A549 (cell line): Measurements from ENCODE around the gene CXCR1. TPM values are rescaled to one million over a fixed set of nuclear protein-coding genes. Genes with fewer than 3 reads are reported as not detected.

ENCODE experiments used
- ATAC-seq, 2 experiments: fragments of 200-7000 bp in 1 of 2; fragments of >200 bp in 1 of 2; cut with Nextera tagmentation in 1 of 2; cut with Tn5 transposase in 1 of 2; 3 replicates each; pipeline versions ENCODE4 v1.8.0 to v1.9.1; 2018 to 2020; ENCODE audit warnings: mild to moderate bottlenecking in 1 of 2, moderate library complexity in 1 of 2
- CTCF ChIA-PET: fragments of 300-600 bp; sonication (Branson Sonifier 250); formaldehyde crosslinking; extraction: SDS; loops from one replicate; lab custom pipeline; 2021; ENCODE audit warnings: antibody characterized with exemption, inconsistent platforms; lab: Yijun Ruan, JAX
- POLR2A ChIA-PET: fragments of 350-600 bp; formaldehyde crosslinking; extraction: SDS; loops from one replicate; lab custom pipeline; 2021; ENCODE audit warnings: antibody characterized with exemption, inconsistent platforms; lab: Yijun Ruan, JAX
- DNase-seq, 2 experiments: peaks; one replicate each; pipeline versions ENCODE4 v3.0.0 to v3.0.0-alpha.2; 2011 to 2016; ENCODE audit warnings: low read depth in 1 of 2, low spot score in 1 of 2
- FAIRE-seq: peaks from 2 replicates; lab custom pipeline; 2011; peaks lifted over from hg19 to GRCh38; lab: Jason Lieb, UNC
- H3K27ac ChIP-seq, 2 experiments: fragments of >200 bp; sonication (Bioruptor Twin); formaldehyde crosslinking; 3 replicates each; pipeline ENCODE4 v1.5.1; 2016 to 2017
- H3K4me1 ChIP-seq: fragments of >200 bp; sonication (Bioruptor Twin); formaldehyde crosslinking; 3 replicates; pipeline ENCODE4 v1.6.1; 2016
- H3K4me2 ChIP-seq: fragments of >200 bp; sonication (Bioruptor Twin); formaldehyde crosslinking; 3 replicates; pipeline ENCODE4 v1.6.1; 2016
- H3K4me3 ChIP-seq: fragments of >200 bp; sonication (Bioruptor Twin); formaldehyde crosslinking; 3 replicates; pipeline ENCODE4 v1.5.1; 2016
- H3K9me3 ChIP-seq: fragments of >200 bp; sonication (Bioruptor Twin); formaldehyde crosslinking; 3 replicates; pipeline ENCODE4 v1.6.1; 2016
- CHD2 ChIP-seq: fragments of 150-350 bp; IDR thresholded peaks from 2 replicates; pipeline ENCODE4 v1.6.1; 2014; ENCODE audit warnings: low read length; ENCODE audit not compliant: partially characterized antibody
- CHD4 ChIP-seq: fragments of 200-600 bp; sonication (generic); IDR thresholded peaks from 2 replicates; pipeline ENCODE4 v1.6.1; 2016; ENCODE audit warnings: antibody characterized with exemption, mild to moderate bottlenecking, borderline replicate concordance
- ESRRA ChIP-seq: fragments of 150-350 bp; IDR thresholded peaks from 2 replicates; pipeline ENCODE4 v1.6.1; 2014; ENCODE audit warnings: mild to moderate bottlenecking, low read length, borderline replicate concordance
- HEYL ChIP-seq: fragments of 250-450 bp; sonication (Bioruptor Pico); IDR thresholded peaks from 2 replicates; pipeline ENCODE4 v1.8.0; 2021; ENCODE audit warnings: mild to moderate bottlenecking, moderate library complexity
- KDM5A ChIP-seq: fragments of 200-600 bp; sonication (generic); IDR thresholded peaks from 2 replicates; pipeline ENCODE4 v1.6.1; 2016; ENCODE audit warnings: antibody characterized with exemption, mild to moderate bottlenecking
- MAFK ChIP-seq: fragments of 450-650 bp; IDR thresholded peaks from 2 replicates; pipeline ENCODE4 v1.6.1; 2014; ENCODE audit not compliant: partially characterized antibody
- MYC ChIP-seq: IDR thresholded peaks from 2 replicates; pipeline ENCODE4 v1.6.1; 2012; ENCODE audit warnings: mild to moderate bottlenecking, inconsistent platforms, low read length, improper control_type of control experiment, borderline replicate concordance
- NFE2L2 ChIP-seq: fragments of 150-350 bp; conservative IDR thresholded peaks from 2 replicates; pipeline ENCODE4 v1.6.1; 2014; ENCODE audit warnings: low read length
- NR3C1 ChIP-seq: fragments of >200 bp; sonication (Bioruptor Twin); formaldehyde crosslinking; IDR thresholded peaks from 3 replicates; pipeline ENCODE4 v1.6.1; 2017
- POLR2A ChIP-seq: IDR thresholded peaks from 2 replicates; pipeline ENCODE4 v1.6.1; 2012; ENCODE audit warnings: mild to moderate bottlenecking, low read length
- RAD21 ChIP-seq, 2 experiments: fragments of >200 bp in 1 of 2; sonication (Bioruptor Twin) in 1 of 2; formaldehyde crosslinking in 1 of 2; IDR thresholded peaks in 1 of 2; conservative IDR thresholded peaks in 1 of 2; 2 replicates in 1 of 2; 3 replicates in 1 of 2; pipeline ENCODE4 v1.6.1; 2012 to 2018; ENCODE audit warnings: inconsistent platforms in 1 of 2
- RFX5 ChIP-seq: fragments of 450-650 bp; IDR thresholded peaks from 2 replicates; pipeline ENCODE4 v1.7.1; 2014; ENCODE audit warnings: antibody characterized with exemption, mild to moderate bottlenecking, moderate library complexity
- SMC3 ChIP-seq: fragments of >200 bp; sonication (Bioruptor Twin); formaldehyde crosslinking; IDR thresholded peaks from 3 replicates; pipeline ENCODE4 v1.6.1; 2018; ENCODE audit warnings: inconsistent platforms
- TP53 ChIP-seq: fragments of 250-450 bp; sonication (Bioruptor Pico); IDR thresholded peaks from 2 replicates; pipeline ENCODE4 v1.5.0; 2021; ENCODE audit warnings: mild to moderate bottlenecking, moderate library complexity
- ZFP36 ChIP-seq: fragments of 450-650 bp; IDR thresholded peaks from 2 replicates; pipeline ENCODE4 v1.6.1; 2014; ENCODE audit warnings: borderline replicate concordance; ENCODE audit not compliant: partially characterized antibody
- ZNF302 ChIP-seq: fragments of 250-450 bp; sonication (Bioruptor Pico); IDR thresholded peaks from 2 replicates; pipeline ENCODE4 v1.9.0; 2021; ENCODE audit warnings: inconsistent platforms, mild to moderate bottlenecking, moderate library complexity
- WGBS: methylation state at CpG from one replicate; pipeline ENCODE4 v1.1.6; 2017; ENCODE audit errors: missing lambda C conversion rate; 5-methylcytosine and 5-hydroxymethylcytosine counted together
- polyA plus RNA-seq, 4 experiments: library from polyadenylated mRNA; depleted of rRNA in 3 of 4; stranded (reverse); fragments of >200 nt; fragmentation: RNase III in 1 of 4; extraction: RNeasy Plus Mini Kit Qiagen cat#74134 plus additional on column Dnase treatment in 1 of 4; gene quantifications; 2 replicates in 3 of 4; 3 replicates in 1 of 4; pipeline ENCODE4 v1.2.3, GENCODE V29; 2011 to 2017
- TF ChIP-seq, protein P1 (sequence below): fragments of >200 bp; sonication (Bioruptor Twin); formaldehyde crosslinking; IDR thresholded peaks from 2 replicates; pipeline ENCODE4 v1.6.1; 2016
- TF ChIP-seq, protein P2 (sequence below): fragments of 200-600 bp; sonication (generic); IDR thresholded peaks from 2 replicates; pipeline ENCODE4 v1.6.1; 2016; ENCODE audit warnings: antibody characterized with exemption, mild to moderate bottlenecking, moderate library complexity
- TF ChIP-seq, protein P3 (sequence below): fragments of 250-450 bp; sonication (Bioruptor Pico); IDR thresholded peaks from 2 replicates; pipeline ENCODE4 v1.5.0; 2021; ENCODE audit warnings: mild to moderate bottlenecking, moderate library complexity, borderline replicate concordance
- TF ChIP-seq, protein P4 (sequence below): fragments of >200 bp; sonication (Bioruptor Twin); formaldehyde crosslinking; IDR thresholded peaks from 3 replicates; pipeline ENCODE4 v1.6.1; 2016
- TF ChIP-seq, protein P5 (sequence below): fragments of 150-350 bp; IDR thresholded peaks from 2 replicates; pipeline ENCODE4 v1.6.1; 2014; ENCODE audit warnings: low read depth, mild to moderate bottlenecking, low read length

The CXCR1 gene
- polyA plus RNA-seq, 2 of the 4 experiments (the other 2 are of a cell fraction) = not detected

DNA sequence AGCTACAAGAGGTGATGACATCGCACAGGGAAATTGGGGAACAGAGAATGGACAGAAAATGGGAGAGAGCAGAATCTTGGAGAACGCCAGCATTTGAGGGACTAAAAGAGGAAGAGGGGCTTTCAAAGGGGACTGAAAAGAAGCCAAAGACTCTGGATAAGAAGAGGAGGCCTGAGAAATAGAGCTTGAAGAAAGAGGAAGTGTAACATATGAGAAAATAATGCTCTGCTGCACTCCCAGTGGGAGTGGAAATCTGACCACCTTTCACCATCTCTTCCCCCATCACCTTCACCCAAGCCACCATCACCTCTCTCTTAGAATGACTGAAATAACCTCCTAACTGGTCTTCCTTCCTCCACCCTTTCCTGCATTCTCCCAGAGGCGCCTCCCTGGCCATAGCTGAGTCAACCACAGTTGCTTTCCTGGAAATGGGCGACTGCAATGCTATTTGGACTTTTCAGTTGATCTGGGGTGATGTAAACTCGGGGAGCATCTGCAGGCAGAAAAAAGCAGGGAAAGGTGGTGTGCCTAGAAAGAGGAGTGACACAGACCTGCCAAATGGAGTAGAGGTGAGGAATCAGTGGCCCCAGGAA lies 16.8 kb downstream of the CXCR1 start:
- CTCF ChIA-PET = no interaction called here
- Histone ChIP-seq H3K27ac (no peak overlapping the region), H3K4me1 (no peaks in the 10 kb centered on the region), H3K4me3 (no peak overlapping the region)
- POLR2A ChIA-PET = no interaction called here
- no peak for ATAC-seq
- TF ChIP-seq CHD2 (no peak), CHD4 (no peak), TP53 (no peak), HEYL (no peak), KDM5A (no peak), NR3C1 (no peak), NFE2L2 (no peak), SMC3 (no peak), MAFK (no peak), MYC (no peak), POLR2A (no peak), ZFP36 (no peak), RFX5 (no peak), RAD21 (conservative IDR thresholded peaks at IDR 0.05 in 1 of 2, IDR thresholded peaks at IDR 0.05 in 1 of 2) (no peak)
- TF ChIP-seq, protein P1, sequence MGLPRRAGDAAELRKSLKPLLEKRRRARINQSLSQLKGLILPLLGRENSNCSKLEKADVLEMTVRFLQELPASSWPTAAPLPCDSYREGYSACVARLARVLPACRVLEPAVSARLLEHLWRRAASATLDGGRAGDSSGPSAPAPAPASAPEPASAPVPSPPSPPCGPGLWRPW = no peak
- TF ChIP-seq, protein P2, sequence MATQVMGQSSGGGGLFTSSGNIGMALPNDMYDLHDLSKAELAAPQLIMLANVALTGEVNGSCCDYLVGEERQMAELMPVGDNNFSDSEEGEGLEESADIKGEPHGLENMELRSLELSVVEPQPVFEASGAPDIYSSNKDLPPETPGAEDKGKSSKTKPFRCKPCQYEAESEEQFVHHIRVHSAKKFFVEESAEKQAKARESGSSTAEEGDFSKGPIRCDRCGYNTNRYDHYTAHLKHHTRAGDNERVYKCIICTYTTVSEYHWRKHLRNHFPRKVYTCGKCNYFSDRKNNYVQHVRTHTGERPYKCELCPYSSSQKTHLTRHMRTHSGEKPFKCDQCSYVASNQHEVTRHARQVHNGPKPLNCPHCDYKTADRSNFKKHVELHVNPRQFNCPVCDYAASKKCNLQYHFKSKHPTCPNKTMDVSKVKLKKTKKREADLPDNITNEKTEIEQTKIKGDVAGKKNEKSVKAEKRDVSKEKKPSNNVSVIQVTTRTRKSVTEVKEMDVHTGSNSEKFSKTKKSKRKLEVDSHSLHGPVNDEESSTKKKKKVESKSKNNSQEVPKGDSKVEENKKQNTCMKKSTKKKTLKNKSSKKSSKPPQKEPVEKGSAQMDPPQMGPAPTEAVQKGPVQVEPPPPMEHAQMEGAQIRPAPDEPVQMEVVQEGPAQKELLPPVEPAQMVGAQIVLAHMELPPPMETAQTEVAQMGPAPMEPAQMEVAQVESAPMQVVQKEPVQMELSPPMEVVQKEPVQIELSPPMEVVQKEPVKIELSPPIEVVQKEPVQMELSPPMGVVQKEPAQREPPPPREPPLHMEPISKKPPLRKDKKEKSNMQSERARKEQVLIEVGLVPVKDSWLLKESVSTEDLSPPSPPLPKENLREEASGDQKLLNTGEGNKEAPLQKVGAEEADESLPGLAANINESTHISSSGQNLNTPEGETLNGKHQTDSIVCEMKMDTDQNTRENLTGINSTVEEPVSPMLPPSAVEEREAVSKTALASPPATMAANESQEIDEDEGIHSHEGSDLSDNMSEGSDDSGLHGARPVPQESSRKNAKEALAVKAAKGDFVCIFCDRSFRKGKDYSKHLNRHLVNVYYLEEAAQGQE = no peak
- TF ChIP-seq, protein P3, sequence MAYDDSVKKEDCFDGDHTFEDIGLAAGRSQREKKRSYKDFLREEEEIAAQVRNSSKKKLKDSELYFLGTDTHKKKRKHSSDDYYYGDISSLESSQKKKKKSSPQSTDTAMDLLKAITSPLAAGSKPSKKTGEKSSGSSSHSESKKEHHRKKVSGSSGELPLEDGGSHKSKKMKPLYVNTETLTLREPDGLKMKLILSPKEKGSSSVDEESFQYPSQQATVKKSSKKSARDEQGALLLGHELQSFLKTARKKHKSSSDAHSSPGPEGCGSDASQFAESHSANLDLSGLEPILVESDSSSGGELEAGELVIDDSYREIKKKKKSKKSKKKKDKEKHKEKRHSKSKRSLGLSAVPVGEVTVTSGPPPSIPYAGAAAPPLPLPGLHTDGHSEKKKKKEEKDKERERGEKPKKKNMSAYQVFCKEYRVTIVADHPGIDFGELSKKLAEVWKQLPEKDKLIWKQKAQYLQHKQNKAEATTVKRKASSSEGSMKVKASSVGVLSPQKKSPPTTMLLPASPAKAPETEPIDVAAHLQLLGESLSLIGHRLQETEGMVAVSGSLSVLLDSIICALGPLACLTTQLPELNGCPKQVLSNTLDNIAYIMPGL (CRISPR knock-in tag) = no peak
- TF ChIP-seq, all 56 proteins: peak for 0
- Histone ChIP-seq H3K9me3 (no peaks in the 10 kb centered on the region), H3K4me2 (no peak overlapping the region)
- no peak for FAIRE-seq
- WGBS = 35% methylated on average over 5 of the region's 5 CpGs
- DNase-seq = no peak

DNA sequence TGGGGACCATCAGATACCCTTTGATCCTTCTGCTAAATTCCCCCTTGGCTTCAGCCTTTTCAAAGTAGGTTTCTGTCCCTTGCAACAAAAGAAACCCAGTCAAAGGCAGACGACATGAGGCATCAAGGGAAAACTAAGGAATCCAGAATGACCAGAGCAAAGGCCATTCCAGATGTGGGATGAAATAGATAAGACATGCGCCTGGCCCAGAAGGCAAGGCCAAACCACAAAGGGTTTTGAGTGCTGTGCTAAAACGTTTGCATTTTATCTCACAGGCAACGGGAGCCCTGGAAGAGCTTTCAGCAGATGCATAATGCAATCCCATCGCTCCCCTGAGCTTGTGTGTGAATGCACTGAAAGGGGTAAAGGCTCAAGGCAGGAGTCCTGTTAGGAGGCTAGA lies 17.7 kb downstream of the CXCR1 start:
- no peak for TF ChIP-seq RAD21 (conservative IDR thresholded peaks at IDR 0.05 in 1 of 2, IDR thresholded peaks at IDR 0.05 in 1 of 2)
- TF ChIP-seq TP53 = no peak
- no peak for TF ChIP-seq ESRRA
- TF ChIP-seq ZFP36 = no peak
- TF ChIP-seq, protein P4, sequence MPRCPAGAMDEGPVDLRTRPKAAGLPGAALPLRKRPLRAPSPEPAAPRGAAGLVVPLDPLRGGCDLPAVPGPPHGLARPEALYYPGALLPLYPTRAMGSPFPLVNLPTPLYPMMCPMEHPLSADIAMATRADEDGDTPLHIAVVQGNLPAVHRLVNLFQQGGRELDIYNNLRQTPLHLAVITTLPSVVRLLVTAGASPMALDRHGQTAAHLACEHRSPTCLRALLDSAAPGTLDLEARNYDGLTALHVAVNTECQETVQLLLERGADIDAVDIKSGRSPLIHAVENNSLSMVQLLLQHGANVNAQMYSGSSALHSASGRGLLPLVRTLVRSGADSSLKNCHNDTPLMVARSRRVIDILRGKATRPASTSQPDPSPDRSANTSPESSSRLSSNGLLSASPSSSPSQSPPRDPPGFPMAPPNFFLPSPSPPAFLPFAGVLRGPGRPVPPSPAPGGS = no peak
- TF ChIP-seq NR3C1 = no peak
- no peak for TF ChIP-seq ZNF302
- TF ChIP-seq HEYL = no peak
- no peak for TF ChIP-seq SMC3
- TF ChIP-seq, protein P2 = no peak
- TF ChIP-seq, protein P5, sequence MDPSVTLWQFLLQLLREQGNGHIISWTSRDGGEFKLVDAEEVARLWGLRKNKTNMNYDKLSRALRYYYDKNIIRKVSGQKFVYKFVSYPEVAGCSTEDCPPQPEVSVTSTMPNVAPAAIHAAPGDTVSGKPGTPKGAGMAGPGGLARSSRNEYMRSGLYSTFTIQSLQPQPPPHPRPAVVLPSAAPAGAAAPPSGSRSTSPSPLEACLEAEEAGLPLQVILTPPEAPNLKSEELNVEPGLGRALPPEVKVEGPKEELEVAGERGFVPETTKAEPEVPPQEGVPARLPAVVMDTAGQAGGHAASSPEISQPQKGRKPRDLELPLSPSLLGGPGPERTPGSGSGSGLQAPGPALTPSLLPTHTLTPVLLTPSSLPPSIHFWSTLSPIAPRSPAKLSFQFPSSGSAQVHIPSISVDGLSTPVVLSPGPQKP = no peak
- no peak for DNase-seq
- ChIA-PET CTCF (no interaction called here), POLR2A (no interaction called here)
- no peak overlapping the region for H3K4me3 ChIP-seq
- no peak overlapping the region for H3K4me2 ChIP-seq
- H3K4me1 ChIP-seq = no peaks in the 10 kb centered on the region
- 29% methylated on average over 5 of the region's 5 CpGs for WGBS
- ATAC-seq = no peak
- no peak for FAIRE-seq
- H3K27ac ChIP-seq = no peak overlapping the region
- H3K9me3 ChIP-seq = no peaks in the 10 kb centered on the region
